HepG2 (cell line): Measurements from ENCODE around the gene SNX21. TPM values are rescaled to one million over a fixed set of nuclear protein-coding genes. Genes with fewer than 3 reads are reported as not detected.
A peak's percentile ranks its signal among the peaks of the same experiment; 100 is the strongest.

Experiments
- BRCA1 ChIP-seq: sonication (generic); formaldehyde crosslinking; IDR thresholded peaks from 2 replicates; pipeline ENCODE4 v1.4.0; 2020; ENCODE audit warnings: missing genetic modification reagents
- ETV5 ChIP-seq: IDR thresholded peaks from 2 replicates; pipeline ENCODE4 v1.6.1; 2018; ENCODE audit warnings: missing biosample characterization, missing genetic modification reagents, inconsistent platforms, borderline replicate concordance
- GZF1 ChIP-seq: sonication (generic); formaldehyde crosslinking; IDR thresholded peaks from 2 replicates; pipeline ENCODE4 v1.5.1; 2020; ENCODE audit warnings: mild to moderate bottlenecking, missing genetic modification reagents
- HNF4G ChIP-seq, 2 experiments: sonication (generic) in 1 of 2; formaldehyde crosslinking in 1 of 2; IDR thresholded peaks; 2 replicates each; pipeline versions ENCODE4 v1.4.0 to v1.6.1; 2011 to 2020; ENCODE audit warnings: borderline replicate concordance in 2 of 2, low read depth in 2 of 2, mild to moderate bottlenecking in 2 of 2, low read length in 1 of 2, missing genetic modification reagents in 1 of 2, moderate library complexity in 1 of 2
- KDM5A ChIP-seq: fragments of 200-600 bp; sonication (generic); IDR thresholded peaks from 2 replicates; pipeline ENCODE4 v1.7.0; 2018; ENCODE audit warnings: antibody characterized with exemption, mild to moderate bottlenecking, low read length, borderline replicate concordance
- KLF15 ChIP-seq: sonication (generic); formaldehyde crosslinking; IDR thresholded peaks from 2 replicates; pipeline ENCODE4 v1.8.1; 2023; ENCODE audit warnings: borderline replicate concordance, mild to moderate bottlenecking, inconsistent platforms, missing genetic modification reagents, mixed read lengths
- NCOA2 ChIP-seq: sonication (generic); formaldehyde crosslinking; IDR thresholded peaks from 2 replicates; pipeline ENCODE4 v1.8.0; 2022; ENCODE audit warnings: inconsistent platforms
- NFE2L2 ChIP-seq: fragments of 150-350 bp; IDR thresholded peaks from 2 replicates; pipeline ENCODE4 v1.6.1; 2014; ENCODE audit warnings: low read length
- NR2F1 ChIP-seq, 2 experiments: fragments of 450-650 bp in 1 of 2; formaldehyde crosslinking in 1 of 2; IDR thresholded peaks; 2 replicates each; pipeline versions ENCODE4 v1.5.0 to v1.6.1; 2016 to 2020; ENCODE audit warnings: mild to moderate bottlenecking in 1 of 2, missing compliant biosample characterization in 1 of 2, missing genetic modification reagents in 1 of 2, moderate library complexity in 1 of 2
- SP1 ChIP-seq, 2 experiments: fragments of 450-650 bp in 1 of 2; sonication (generic) in 1 of 2; formaldehyde crosslinking in 1 of 2; IDR thresholded peaks; 2 replicates each; pipeline versions ENCODE4 v1.4.0 to v1.6.1; 2016 to 2020; ENCODE audit warnings: missing genetic modification reagents in 1 of 2
- STAG1 ChIP-seq: sonication (generic); formaldehyde crosslinking; IDR thresholded peaks from 2 replicates; pipeline ENCODE4 v1.4.0; 2020; ENCODE audit warnings: missing genetic modification reagents
- TAF1 ChIP-seq: sonication (generic); formaldehyde crosslinking; IDR thresholded peaks from 2 replicates; pipeline ENCODE4 v1.4.0; 2020; ENCODE audit warnings: missing genetic modification reagents
- THAP11 ChIP-seq: IDR thresholded peaks from 2 replicates; pipeline ENCODE4 v1.6.1; 2016; ENCODE audit warnings: missing biosample characterization, missing genetic modification reagents
- ZNF30 ChIP-seq: sonication (generic); formaldehyde crosslinking; IDR thresholded peaks from 2 replicates; pipeline ENCODE4 v1.5.0; 2020; ENCODE audit warnings: mild to moderate bottlenecking, missing genetic modification reagents
- ZNF383 ChIP-seq: sonication (generic); formaldehyde crosslinking; IDR thresholded peaks from 2 replicates; pipeline ENCODE4 v1.4.0; 2020; ENCODE audit warnings: missing genetic modification reagents, mild to moderate bottlenecking, borderline replicate concordance
- ZNF615 ChIP-seq: sonication (generic); formaldehyde crosslinking; IDR thresholded peaks from 2 replicates; pipeline ENCODE4 v1.5.0; 2020; ENCODE audit warnings: mild to moderate bottlenecking, missing genetic modification reagents, borderline replicate concordance
- ZNF619 ChIP-seq: sonication (generic); formaldehyde crosslinking; IDR thresholded peaks from 2 replicates; pipeline ENCODE4 v1.4.0; 2020; ENCODE audit warnings: mild to moderate bottlenecking, missing genetic modification reagents
- ZNF678 ChIP-seq: sonication (generic); formaldehyde crosslinking; IDR thresholded peaks from 2 replicates; pipeline ENCODE4 v1.4.0; 2020; ENCODE audit warnings: mild to moderate bottlenecking, missing genetic modification reagents
- ZNF713 ChIP-seq: sonication (generic); formaldehyde crosslinking; IDR thresholded peaks from 2 replicates; pipeline ENCODE4 v1.4.0; 2020; ENCODE audit warnings: mild to moderate bottlenecking, missing genetic modification reagents
- ZNF749 ChIP-seq: sonication (generic); formaldehyde crosslinking; IDR thresholded peaks from 2 replicates; pipeline ENCODE4 v1.8.0; 2022; ENCODE audit warnings: mild to moderate bottlenecking, missing genetic modification reagents, moderate library complexity, borderline replicate concordance
- ZNF781 ChIP-seq: sonication (generic); formaldehyde crosslinking; IDR thresholded peaks from 2 replicates; pipeline ENCODE4 v1.5.1; 2020; ENCODE audit warnings: borderline replicate concordance, mild to moderate bottlenecking, missing genetic modification reagents; ENCODE audit errors: not compliant biosample characterization
- polyA plus RNA-seq, 8 experiments: library from polyadenylated mRNA; depleted of rRNA in 3 of 8; stranded (reverse) in 7 of 8; unstranded in 1 of 8; fragments of >200 nt; fragmentation: Illumina TruSeq in 4 of 8; extraction: Trizol in 4 of 8; gene quantifications; 2 replicates each; pipeline versions ENCODE4 v1.2.1 to v1.2.3, GENCODE V29; 2011 to 2016; ENCODE audit warnings: low read depth in 4 of 8, missing spikeins in 1 of 8, mixed read lengths in 1 of 8; ENCODE audit not compliant: insufficient read depth in 1 of 8
- total RNA-seq, 5 experiments: library from RNA; depleted of rRNA; stranded (reverse); fragments of >200 nt; fragmentation: Illumina TruSeq; extraction: Trizol; gene quantifications; 2 replicates each; pipeline ENCODE4 v1.2.3, GENCODE V29; 2016; ENCODE audit warnings: low read depth in 1 of 5
- TF ChIP-seq, protein P1 (sequence below), 2 experiments: sonication (generic) in 1 of 2; formaldehyde crosslinking in 1 of 2; IDR thresholded peaks; 2 replicates each; pipeline versions ENCODE4 v1.4.0 to v1.6.1; 2016 to 2020; ENCODE audit warnings: borderline replicate concordance in 1 of 2, low read depth in 1 of 2, mild to moderate bottlenecking in 1 of 2, missing genetic modification reagents in 1 of 2
- TF ChIP-seq, protein P2 (sequence below): sonication (generic); formaldehyde crosslinking; IDR thresholded peaks from 2 replicates; pipeline ENCODE4 v1.4.0; 2020; ENCODE audit warnings: missing genetic modification reagents

The SNX21 gene
- total and polyA plus RNA-seq, 2 of the 13 experiments (the other 11 are each of a cell fraction or from before 2014, with no cell fraction given) = 7.7 to 12.8 TPM

DNA sequence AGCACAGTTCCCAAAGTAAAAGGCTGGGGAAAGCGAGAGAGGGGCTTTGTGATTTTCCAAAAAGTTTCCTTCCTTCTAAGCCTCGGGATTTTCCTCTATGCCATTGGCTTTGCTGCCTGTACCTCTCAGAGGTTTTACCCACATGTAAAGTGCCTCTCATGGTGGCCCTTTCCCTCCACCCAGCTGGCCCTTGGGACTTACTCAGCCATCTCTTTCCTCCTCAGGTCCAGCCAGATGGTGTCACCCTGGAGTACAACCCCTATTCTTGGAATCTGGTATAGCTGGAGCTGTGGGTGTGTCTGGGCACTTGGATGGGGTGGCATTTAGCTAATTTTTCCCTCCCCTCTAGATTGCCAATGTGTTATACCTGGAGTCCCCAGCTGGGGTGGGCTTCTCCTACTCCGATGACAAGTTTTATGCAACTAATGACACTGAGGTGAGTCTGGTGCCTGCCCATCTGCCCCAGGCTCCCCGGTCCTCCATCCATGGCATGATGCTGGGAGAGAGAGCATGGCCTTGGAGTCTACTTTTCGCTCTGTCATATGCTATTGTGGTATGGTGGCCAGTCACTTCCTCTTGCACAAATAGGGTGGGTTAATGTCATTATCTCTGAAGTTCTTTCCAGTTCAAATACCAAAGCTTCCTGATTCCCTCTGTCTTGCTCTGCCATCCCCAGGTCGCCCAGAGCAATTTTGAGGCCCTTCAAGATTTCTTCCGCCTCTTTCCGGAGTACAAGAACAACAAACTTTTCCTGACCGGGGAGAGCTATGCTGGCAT is 58.6 kb downstream of the SNX21 start (continued):
- TF ChIP-seq HNF4G (IDR thresholded peaks at IDR 0.05; ENCODE audit: borderline replicate concordance, low read depth, low read length) (no peak), HNF4G (CRISPR knock-in tag; IDR thresholded peaks at IDR 0.05; ENCODE audit: borderline replicate concordance, low read depth) (no peak), SP1 (IDR thresholded peaks at IDR 0.05) (no peak), SP1 (CRISPR knock-in tag; IDR thresholded peaks at IDR 0.05) (0 out of 2 replicates have a peak, but pooled peaks have one; percentile 16), KDM5A (no peak), STAG1 (CRISPR knock-in tag) (peak; percentile 70), THAP11 (no peak), TAF1 (CRISPR knock-in tag) (no peak), ZNF30 (no peak), ZNF749 (CRISPR knock-in tag) (no peak), NCOA2 (CRISPR knock-in tag) (no peak), ZNF713 (CRISPR knock-in tag) (no peak), NR2F1 (CRISPR knock-in tag; IDR thresholded peaks at IDR 0.05) (no peak), ZNF615 (CRISPR knock-in tag) (no peak), NFE2L2 (no peak), ZNF383 (CRISPR knock-in tag) (no peak), GZF1 (no peak), ZNF678 (no peak), ETV5 (CRISPR knock-in tag) (0 out of 2 replicates have a peak, but pooled peaks have one; percentile 14), ZNF781 (no peak), ZNF619 (CRISPR knock-in tag) (no peak), BRCA1 (CRISPR knock-in tag) (no peak), KLF15 (CRISPR knock-in tag) (0 out of 2 replicates have a peak, but pooled peaks have one; percentile 24)
- TF ChIP-seq, protein P1, sequence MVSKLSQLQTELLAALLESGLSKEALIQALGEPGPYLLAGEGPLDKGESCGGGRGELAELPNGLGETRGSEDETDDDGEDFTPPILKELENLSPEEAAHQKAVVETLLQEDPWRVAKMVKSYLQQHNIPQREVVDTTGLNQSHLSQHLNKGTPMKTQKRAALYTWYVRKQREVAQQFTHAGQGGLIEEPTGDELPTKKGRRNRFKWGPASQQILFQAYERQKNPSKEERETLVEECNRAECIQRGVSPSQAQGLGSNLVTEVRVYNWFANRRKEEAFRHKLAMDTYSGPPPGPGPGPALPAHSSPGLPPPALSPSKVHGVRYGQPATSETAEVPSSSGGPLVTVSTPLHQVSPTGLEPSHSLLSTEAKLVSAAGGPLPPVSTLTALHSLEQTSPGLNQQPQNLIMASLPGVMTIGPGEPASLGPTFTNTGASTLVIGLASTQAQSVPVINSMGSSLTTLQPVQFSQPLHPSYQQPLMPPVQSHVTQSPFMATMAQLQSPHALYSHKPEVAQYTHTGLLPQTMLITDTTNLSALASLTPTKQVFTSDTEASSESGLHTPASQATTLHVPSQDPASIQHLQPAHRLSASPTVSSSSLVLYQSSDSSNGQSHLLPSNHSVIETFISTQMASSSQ (IDR thresholded peaks at IDR 0.05; ENCODE audit: low read depth) = no peak
- TF ChIP-seq, protein P1 (CRISPR knock-in tag; IDR thresholded peaks at IDR 0.05; ENCODE audit: borderline replicate concordance) = no peak
- TF ChIP-seq, protein P2, sequence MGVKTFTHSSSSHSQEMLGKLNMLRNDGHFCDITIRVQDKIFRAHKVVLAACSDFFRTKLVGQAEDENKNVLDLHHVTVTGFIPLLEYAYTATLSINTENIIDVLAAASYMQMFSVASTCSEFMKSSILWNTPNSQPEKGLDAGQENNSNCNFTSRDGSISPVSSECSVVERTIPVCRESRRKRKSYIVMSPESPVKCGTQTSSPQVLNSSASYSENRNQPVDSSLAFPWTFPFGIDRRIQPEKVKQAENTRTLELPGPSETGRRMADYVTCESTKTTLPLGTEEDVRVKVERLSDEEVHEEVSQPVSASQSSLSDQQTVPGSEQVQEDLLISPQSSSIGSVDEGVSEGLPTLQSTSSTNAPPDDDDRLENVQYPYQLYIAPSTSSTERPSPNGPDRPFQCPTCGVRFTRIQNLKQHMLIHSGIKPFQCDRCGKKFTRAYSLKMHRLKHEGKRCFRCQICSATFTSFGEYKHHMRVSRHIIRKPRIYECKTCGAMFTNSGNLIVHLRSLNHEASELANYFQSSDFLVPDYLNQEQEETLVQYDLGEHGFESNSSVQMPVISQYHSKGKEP (CRISPR knock-in tag) = 0 out of 2 replicates have a peak, but pooled peaks have one; percentile 17
